HG02981 (cell line): ENCODE results near the gene CPT1B.
A peak's percentile ranks its signal among the peaks of the same experiment; 100 is the strongest.

ENCODE experiments used
- ATAC-seq: cut with Tn5 transposase; IDR thresholded peaks from one replicate; pipeline ENCODE4 v1.9.1; 2021; ENCODE audit warnings: mild to moderate bottlenecking, moderate library complexity; ENCODE audit not compliant: unreplicated experiment

The CPT1B gene

DNA sequence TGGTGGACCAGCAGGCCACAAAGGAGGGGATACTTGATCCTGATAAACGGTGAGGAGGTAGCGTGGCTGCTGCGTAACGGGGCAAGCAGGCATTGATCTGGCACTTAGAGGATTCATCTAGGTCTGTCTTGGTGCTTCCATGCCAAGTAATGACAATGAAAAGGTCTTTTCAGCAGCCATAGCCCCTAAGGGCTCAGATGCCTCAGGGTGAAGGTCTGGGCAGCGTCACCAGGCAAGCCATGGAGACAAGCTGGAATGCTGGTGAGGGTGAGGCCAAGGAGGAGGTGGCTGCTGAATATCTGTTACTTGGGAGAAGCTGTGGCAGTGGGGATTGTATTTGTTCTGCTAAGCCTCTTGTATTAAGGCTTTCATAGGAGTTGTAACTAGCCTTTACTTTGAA, 9.2 kb upstream of the CPT1B start:
- no peak for ATAC-seq

DNA sequence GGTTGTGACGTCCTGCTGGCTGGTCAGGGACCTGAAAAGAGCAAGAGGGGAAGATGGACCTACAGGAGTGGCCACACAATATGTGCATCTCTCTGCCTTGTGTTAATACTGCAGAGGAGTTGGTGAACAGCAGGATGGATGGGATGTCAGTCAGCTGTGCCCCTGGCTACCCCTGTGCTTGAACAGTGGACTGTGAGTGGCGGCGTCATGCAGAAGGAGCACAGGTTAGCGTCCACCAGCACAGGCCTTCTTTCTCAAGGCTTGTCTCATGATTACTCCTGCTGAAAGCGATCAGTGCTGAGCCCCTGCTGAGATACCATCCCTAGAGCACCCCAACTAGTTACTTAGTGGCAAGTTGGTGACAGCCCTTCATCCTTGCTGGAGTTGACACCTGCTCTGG, 8.2 kb upstream of the CPT1B start:
- no peak for ATAC-seq

DNA sequence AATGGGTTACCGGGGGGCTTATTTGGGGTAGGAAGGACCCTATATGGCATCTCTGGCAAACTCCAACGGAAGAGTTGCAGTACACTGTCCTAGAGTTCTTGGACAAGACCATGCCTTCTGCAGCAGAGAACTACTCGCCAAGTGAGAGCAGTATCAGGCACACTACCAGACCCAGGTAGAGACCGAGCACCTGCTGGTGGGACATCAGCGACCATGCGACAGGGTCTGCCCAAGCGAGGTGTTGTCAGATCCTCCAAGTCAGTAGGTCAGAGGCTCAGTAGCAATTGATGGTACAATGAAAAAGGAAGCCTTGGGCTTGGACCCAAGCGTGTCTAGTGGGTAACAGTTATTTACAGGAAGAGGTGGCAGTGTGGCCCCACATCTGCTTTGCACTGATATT, 7.6 kb upstream of the CPT1B start:
- ATAC-seq, result no peak

DNA sequence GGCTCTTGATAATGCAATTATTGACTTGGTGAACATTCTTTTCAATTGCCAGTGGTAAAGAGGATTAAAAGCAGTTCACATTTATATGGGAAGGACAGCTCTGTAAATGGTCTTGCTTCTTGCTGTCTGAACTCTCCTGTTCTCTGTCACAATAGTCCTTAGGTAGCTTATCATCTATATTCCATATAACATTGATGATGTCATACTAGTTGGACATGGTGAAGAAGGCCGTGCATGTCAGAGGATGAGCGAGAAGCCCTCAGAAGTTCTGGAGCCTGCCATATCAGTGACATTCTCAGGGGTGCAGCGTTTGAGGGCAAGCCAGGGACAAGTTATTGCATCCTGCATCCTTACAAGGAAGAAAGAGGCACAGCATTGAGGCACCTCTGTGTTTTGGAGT, 7.0 kb upstream of the CPT1B start:
- ATAC-seq, result no peak

DNA sequence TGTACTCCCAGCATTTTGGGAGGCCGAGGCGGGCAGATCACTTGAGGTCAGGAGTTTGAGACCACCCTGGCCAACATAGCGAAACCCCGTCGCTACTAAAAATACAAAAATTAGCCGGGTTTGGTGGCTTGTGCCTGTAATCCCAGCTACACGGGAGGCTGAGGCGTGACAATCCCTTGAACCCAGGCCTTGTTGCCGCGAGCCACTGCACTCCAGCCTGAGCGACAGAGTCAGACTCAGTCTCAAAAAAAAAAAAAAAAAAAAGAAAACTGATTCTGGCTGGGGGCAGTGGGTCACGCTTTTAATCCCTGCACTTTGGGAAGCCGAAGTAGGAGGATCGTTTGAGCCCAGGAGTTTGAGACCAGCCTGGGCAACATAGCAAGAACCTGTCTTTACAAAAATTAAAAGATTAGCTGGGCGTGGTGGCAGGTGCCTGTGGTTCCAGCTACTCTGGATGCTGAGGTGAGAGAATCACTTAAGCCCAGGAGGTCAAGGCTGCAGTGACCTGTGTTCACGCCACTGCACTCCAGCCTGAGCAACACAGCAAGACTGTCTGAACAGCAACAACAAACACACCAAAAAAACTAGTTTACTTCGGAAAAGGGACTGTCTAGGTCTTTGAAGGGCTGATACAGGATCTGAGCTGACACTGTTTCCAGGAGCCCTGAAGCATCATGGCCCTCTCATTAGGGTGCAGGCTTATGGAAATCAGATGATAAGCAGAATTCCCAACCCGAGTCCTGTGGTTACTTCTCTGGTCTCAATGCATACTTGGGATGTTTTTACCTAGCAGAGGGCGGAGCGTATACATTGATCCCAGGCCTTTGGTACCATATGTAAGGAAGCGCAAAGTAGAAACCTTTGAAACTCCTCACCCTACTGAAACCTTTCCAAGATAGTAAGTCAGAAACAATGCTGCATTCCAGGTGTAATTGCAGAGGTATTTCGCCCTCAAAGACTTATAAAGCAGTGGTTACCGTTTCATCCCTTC, 6.2 kb upstream of the CPT1B start:
- ATAC-seq, result no peak

DNA sequence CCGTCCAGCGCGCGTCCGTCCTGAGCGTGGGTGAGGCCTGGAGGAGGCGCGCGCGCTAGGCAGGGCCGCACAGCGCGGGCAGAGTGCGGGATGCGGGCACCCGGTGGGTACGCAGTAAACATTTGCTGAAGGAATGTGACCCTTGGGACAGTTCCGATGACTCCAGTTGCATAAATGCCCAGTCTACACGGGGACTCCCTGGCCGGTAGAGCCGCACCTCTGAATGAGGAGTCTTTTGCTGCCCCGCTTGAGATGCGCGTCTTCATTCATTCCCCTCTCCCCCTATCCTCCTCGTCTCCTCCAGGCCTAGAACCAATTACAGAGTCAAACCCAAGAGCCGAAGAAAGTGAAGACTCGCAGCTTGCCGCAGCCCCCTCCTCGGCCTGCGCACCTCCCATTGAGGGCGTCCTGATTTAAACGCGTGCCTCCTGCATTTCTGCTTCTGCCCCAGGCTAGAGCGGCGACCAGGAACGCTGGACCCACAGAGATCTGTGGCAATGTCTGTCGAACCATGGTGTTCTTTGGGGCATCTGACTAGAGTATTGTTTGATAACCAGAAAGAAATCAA, 5.2 kb upstream of the CPT1B start:
- peak; percentile 19 for ATAC-seq

DNA sequence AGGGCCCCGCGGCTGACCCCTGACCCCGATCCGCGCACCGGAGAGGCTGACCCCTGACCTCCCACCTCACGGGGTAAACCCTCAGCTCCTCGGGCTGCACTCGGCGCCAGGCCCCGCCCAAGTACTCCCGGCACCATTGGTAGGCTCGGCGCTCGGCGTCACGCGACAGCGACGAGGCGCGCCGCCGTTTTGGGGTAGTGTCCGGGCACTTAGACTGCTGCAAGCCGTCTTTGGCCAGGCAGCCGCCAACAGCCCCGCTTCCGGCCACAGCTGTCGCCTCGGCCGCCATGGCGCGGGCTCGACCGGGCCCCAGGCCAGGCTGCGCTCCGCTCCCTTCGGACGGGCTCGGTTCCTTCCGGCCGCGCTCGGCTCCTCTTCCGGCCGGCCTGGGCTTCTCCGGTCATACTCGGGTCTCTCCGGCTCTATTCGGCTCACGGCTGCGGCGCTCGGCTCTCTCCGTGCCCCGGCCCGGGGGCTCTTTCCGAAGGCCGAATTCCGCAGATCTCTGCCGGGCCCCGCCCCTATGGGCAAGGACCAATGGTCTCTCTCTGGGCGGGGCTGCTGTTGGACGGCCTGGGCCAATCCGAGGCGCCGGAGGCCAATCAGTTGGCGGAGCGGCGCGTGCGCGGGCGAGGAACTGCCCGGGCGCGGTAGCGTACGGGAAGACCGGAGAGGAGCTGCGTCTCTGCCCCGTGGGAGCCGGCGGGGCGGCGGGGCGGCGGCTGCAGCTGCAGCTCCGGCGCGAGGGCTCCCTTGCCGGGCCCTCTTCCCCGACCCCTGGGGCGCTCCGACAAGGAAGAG, 4.5 kb upstream of the CPT1B start, which contains the start of gene CHKB:
Gene CHKB (minus strand): TSS at position 357 of the 801 bp plus-strand sequence. CDS start 68 bp downstream, at position 289.
- ATAC-seq, result peak; percentile 86

DNA sequence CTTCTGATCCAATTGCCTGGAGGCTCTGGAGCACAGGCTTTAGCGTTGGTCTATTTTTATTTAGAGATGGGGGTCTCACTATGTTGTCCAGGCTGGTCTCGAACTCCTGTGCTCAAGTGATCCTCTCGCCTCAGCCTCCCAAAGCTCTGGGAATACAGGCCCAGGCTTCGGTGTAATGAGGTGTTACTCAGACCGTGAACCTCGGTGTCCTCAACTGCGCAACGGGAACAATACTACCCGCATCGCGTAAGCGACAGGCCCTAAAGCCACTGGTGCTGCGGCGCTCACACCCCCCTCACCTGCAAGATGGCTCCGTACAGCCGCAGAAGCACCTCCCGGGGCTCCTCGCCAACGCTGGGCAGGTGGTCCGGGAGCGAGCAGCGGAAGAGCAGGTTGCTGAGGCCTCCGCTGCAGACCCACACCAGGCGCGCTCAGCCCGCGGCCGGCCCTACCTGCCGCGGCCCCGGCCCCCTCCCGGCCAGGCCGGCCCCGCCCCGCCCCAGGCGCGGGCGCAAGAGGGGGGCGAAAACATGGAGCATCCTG, 3.8 kb upstream of the CPT1B start:
- no peak for ATAC-seq

DNA sequence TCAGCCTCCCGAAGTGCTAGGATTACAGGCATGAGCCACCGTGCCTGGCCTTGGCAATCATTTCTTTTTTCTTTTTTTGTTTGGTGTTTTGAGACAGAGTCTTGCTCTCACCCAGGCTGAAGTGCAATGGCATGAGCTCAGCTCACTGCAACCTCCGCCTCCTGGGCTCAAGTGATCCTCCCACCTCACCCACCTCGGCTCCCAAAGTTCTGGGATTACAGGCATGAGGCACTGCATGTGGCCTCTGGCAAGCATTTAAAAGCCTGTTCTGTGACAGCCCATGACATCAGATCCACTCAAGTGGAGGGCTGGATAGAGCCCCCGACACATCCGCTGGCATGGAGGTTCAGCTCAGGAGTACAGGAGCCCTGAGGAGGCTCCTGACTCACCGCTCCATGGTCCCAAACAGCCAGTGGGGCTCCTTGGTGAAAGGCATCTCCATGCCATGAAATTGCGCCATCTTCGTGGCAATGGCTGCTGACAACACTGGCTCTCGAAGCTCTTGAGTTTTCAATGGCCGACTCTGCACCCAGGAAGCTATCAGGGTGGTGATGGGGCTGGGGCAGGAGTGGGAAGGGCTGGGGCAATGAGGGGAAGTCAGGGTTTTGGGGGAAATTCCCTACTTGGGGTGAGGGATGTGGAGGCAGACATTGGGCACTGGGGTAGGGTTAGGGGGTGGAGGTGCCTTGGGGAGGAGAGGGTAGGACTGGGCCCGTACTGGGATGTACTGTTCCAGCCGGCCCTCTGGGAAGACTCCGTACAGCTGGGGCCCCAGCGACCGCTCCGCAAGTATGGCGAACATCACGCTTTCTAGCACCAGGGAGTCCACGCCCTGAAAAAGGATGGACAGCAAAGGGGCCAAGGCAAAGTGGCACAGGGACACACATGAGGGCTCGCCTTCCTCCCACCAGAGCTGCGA, 3.1 kb upstream of the CPT1B start:
- no peak for ATAC-seq

DNA sequence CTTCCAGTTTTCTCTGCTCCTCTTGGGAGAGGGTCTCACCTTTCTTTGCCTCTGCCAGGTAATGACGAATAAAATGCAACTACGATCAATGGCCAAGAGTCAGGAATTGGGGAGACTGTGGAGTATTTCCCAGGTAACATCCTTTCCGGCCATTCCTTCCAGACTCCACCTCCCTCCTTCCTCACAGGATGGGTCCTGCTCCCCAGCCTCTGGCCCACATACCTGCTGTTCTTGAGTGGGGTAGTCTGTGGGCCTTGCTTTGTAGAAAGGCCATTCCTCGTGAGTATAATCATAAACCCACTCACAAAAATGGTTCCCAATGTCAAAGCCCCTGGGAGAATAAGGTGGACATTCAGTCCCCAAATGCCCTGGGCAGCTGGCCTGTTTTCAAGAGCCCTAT, 1.5 kb upstream of the CPT1B start:
- no peak for ATAC-seq

DNA sequence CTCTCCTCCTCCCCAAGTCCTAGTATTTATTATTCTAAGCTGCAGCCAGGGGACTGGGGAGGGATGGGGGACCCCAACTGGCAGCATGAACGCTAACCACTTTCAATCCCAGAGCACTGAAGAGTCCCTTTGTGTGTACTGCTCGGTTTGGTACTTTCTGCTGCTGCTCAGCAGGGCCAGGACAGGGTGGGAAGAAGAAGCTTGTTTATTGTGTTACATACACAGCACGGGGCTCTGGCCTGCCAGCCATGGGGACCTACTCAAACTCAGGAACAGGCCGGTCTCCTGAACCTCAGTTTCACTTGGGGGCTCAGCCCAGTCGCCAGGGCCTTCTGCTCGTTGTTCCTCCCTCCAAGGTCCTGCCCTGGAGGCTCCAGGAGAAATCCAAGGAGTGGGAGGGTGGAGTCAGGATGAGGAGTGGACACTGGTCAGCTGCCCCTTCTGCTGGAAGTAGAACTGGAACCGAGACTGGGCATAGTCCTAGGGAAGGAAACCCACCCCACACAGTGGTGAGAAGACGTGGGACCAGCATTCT, 616 bp upstream of the CPT1B start:
- no peak for ATAC-seq

DNA sequence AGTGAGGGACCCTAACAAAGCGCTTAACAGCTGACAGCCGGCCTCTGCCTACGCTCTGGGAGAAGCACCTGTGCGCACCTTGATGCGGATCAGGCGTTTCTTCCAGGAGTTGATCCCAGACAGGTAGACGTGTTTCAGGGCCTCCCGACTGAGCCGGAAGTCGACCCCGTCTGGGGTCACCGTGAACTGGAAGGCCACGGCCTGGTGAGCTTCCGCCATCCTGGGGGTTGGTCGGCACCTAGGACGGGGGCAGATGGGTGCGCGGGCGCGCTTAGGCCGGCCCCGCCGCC, 585 bp downstream of the CPT1B start:
- no peak for ATAC-seq

DNA sequence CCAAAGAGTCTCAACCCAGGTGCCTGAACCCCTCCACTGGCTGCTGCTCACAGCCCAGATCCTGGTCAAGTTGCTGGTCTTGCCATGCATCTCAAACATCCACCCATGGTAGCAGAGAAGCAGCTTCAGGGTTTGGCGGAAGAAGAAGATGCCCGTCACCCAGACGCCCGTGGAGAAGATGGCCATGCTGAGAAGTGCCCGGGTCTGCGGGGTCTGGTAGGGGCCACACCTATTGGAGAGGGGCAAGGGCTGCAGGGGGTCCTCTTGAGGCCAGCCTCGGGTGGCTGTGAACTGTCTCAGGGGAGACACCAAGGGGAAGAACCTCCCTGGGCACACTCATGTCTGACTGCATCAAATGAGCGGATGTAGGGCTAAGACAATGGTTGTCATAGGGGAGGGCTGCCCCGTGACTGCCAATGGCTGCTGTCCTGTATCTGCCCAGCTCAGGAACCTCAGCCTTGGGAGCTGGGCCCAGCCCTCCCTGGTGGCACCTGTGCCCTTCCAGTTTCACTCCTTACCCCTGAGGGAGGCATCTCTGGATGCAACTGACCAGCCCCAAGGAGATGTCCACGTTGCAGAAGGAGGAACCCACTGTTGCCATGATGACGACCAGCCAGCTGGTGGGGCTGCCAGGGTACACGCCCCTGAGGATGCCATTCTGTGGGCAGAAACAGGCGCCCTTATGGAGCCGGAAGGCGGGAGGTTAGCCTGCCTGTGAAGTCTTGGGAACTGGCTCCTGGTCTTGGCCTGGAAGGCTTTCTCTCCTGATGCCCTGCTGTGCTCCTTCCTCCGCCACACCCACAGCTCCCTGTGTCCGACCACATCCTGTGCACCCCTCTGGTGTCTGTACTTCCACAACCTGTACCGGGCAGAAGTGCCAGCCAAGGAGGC, 1.2 kb downstream of the CPT1B start:
- ATAC-seq, result no peak

DNA sequence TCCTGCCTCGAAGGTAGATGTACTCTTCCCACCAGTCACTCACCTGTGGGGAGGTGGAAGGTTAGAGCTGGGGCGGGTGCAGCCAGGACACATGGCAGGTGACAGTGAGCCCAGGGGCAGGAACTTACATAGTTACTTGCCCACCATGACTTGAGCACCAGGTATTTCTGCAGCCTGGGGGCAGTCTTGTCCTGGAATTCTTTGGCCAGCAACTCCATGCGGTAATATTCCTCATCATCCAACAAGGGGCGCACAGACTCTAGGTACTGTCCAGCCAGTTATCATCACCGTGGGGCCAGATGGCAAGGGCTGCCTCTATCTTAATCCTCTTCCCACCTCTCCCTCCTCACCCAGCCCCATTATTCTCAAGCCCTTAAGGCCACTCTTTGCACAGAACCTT, 2.2 kb downstream of the CPT1B start:
- no peak for ATAC-seq

DNA sequence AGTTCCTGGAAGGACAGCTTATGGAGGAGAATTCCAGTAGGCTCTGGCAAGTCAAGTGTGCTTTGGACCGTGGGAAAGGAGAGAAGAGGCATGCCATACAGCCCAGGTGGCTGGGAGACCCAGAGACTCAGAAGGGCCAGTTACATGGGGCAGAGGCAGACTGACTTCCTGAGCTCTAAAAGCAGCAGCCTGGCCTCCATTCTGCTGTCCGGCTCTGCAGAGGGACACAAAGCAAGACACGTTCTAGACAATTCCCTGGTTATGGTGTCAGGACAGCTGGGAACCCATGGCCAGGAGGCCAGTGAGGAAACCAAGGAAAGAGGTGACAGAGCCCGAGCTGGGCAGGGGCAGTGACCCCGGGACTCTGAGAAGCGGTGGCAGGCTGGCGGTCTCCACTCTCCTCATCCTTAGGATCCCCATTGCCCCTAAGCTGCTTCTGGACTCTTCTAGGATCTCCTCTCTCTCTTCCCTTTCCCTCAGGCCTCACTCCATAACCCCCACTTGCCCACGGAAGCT, 2.7 kb downstream of the CPT1B start:
- ATAC-seq, result no peak

DNA sequence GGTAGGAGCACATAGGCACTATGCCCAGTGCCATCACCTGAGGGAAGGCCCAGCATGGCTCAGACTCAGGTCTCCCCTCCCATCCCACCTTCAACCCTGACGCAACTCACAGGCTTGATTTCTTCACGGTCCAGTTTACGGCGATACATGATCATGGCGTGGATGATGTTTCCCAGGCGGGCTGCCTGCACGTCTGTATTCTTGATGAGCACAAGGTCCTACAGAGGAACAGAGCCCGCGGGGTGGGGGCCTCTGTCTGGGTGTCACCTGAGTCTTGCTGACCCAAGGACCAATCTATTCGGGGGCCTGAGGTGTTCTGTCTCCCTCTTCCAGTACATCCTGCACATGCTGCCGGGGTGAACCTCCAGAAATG, 3.9 kb downstream of the CPT1B start:
- ATAC-seq, result no peak

DNA sequence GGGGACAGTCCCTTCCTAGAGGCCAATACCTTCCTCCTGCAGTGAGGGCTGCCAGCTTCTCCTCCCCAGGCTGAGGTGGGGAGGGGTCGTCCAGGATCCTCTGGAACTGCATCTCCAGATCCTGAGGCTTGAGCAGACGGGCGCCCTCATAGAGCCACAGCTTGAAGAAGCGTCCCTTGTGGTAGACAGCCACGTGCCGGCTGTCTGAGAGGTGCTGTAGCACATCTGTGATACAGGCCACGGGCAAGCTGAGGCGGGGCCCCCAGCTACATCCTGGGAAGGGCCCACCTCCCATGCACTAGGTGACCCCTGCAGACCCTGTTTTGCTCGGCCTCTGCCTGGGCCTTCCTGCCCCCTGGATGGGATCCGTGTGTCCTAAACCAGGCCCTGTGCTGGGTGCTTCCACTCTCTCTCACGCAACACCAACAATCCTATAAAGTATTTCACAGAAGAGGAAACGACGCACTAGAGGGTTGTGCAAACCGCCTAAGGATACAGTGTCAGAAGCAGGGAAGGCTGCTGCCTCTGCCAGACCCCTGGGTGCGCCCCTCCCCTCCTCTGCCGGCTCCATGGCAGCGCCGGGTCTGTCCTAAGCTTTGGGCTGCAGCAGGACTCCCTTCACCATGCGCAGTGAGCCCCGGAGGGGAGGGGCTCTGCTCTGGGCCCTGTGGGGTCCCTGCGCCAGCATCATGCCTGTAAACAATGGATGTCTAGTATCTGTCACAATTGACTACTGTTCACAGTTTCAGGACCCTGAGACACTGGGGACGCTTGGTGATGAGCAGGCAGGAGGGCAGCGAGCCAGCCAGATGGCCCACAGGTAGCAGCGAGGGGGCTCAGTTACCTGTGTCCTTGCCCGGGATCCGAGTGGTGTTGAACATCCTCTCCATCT, 4.5 kb downstream of the CPT1B start:
- no peak for ATAC-seq

DNA sequence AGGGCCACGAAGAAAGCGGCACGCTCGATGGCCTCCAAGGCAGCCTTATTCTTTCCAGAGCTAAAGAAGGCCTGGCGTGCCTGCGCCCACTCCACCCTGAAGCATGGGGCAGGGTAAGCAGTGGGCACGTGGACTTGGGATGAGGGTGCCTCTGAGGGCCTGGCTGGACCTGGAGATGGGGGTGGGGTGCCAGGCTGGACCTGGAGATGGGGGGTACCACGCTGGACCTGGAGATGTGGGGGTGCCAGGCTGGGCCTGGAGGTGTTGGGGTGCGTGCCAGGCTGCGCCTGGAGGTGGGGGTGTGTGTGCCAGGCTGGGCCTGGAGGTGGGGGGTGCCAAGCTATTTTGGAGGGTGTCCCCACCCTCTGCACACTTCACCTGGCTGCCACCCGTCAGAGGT, 5.3 kb downstream of the CPT1B start:
- ATAC-seq, result no peak
